Left forelimb (tissue), 1 donor: Measurements from ENCODE around the gene DAZAP2.
A peak's percentile ranks its signal among the peaks of the same experiment; 100 is the strongest.
"Not testable (repeated sequence)": the region's sequence is repeated elsewhere in the genome, so short reads cannot be mapped to it uniquely, and the experiment has no call there.

ENCODE experiments used
- DNase-seq: peaks from one replicate; pipeline ENCODE4 v3.0.0-alpha.2; 2018; ENCODE audit warnings: low spot score

The DAZAP2 gene

DNA sequence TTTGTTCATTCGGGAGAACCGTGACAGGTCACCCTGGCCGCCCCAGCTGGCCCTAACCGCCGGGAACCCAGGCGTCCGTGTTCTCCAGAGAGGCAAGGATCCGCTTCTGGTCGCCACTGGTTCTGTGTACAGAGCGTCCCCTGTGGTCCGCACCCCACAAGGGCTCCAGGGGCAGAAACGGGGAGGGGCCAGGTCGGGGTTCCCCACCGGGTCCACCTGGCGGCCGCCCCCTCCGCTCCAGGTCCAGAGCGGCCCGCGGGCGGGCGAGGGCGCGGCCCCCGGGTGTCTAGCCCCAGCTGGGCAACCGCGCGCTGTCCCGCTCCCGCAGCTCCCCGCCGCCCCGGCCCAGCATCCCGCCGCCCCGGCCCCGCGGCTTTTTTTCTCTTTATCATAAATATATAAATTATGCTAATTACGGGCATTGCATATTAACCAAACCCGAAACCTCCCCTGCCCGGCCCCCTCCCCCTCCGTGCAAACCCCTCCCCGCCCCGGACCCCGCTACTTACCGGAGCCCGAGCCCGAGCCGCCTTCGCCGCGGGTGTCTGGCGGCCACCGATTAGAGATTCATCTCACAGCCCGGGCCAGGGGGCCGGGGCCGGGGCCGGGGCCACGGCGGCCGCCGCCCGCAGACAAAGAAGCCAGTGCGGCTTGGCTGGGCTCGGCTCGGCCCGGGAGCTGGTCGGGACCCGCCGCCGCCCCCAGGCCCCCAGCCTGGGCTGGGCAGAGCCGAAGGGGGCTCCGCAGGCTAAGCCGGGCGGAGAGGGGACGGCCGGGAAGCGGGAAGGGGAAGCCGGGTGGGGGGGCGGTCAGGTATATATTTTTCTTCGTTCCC, 21.3 kb upstream of the DAZAP2 start:
- DNase-seq, result peak; percentile 74

DNA sequence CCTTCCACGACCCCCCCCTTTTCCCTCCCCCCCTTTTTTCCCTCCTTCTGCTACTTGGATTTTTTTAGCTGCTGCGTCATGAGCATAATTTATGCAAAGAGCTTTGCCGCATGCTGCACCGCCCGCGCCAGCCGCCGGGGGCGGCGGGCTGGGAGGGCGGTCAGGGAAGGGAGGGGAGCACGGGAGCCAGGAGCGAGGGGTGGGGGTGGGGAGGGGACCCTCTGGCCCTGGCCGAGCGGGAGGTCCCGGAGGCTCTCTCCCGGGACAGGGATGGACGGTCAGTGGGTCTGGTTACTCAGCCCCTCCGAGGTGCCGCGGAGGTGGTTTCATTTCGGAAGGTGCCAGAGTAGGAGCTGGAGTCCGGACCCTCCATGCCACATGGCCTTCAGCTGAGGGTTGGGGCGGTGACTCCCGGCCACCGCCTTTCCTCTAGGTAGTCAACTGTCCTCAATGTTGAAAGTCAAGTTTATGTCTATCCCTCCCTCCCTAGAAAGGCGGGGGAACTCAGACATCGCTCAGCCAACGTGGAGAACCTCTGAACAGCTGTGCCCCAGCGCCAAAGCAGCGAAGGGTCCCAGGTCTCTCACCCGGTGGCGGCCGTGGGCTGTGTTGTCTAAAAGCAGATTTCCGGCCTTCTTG, 20.5 kb upstream of the DAZAP2 start, which contains the start of gene POU6F1:
Gene POU6F1 (minus strand): TSS at position 95 of the 639 bp plus-strand sequence. CDS start 11,226 bp downstream, outside the sequence.
- peak; percentile 88 for DNase-seq

DNA sequence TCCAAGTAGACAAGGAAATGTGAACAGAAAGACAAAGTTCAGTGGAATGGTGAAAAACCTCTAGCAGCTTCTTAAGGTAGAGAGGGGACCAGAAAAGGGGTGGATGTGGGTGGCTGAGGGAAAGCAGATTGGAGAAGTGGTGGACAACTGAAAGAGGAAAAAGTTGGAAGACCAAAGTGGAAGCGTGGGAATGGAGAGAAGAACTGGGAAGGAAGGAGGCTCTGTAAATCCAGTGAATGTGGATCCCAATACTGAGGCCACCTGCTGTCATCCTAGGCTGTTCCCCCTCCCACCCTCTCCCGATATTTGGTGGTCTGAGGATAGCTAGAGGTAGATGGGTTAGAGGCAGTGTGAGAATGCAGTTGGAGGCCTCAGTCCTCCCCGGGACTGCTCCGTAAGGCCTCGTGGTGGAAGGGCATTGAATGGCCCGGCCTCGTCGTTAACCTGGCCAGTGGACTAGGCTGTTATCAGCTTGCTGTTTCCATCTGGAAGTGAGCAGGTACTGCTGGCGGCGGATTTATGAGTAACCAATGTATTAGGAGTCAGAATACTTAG, 19.9 kb upstream of the DAZAP2 start:
- no peak for DNase-seq

DNA sequence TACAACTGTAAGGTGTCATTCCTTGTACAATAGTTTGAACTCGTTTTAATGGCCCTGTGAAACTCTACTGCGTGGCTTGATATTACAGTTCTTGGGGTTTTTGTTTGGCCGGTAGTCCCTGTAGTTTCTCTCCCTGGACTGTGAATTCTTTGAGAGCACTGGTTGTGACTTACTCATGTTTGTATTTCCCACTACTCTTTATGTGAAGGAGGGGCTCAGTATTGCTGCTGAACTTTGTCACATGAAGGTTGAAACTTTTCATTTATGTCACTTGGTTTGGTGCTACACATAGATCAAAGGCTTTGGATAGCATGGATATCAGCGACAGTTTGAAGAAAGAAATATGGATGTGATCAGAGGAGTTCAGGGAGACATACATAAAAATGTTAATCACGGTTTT, 19.3 kb upstream of the DAZAP2 start:
- no peak for DNase-seq

DNA sequence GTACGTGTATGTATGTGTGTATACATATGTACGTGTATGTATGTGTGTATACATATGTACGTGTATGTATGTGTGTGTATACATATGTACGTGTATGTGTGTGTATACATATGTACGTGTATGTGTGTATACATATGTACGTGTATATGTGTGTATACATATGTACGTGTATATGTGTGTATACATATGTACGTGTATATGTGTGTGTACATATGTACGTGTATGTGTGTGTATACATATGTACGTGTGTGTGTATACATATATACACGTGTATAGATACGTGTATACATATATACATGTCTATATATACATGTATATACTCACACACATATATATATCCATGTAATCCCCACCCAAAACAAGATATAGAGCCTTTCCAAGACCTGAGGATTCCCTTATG, 18.8 kb upstream of the DAZAP2 start:
- not testable (repeated sequence) for DNase-seq

DNA sequence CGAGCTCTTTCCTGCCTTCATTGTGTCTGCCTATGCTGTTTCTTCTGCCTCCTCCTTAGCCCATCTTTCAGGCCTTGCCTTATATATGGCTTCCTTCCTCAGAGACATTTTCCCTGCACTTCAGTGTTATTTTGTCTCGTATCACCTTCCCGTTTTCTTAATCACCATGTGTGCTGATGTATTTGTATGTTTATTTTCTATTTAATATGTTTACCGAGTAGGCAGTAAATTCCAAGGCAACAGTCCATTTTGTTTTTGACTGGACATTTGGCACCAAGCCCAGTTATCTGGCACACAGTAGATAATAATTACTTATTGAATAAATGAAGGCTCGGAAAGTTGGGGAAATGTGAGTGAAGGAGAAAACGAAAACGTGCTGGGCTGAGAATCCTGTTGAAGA, 16.2 kb upstream of the DAZAP2 start:
- DNase-seq, result no peak

DNA sequence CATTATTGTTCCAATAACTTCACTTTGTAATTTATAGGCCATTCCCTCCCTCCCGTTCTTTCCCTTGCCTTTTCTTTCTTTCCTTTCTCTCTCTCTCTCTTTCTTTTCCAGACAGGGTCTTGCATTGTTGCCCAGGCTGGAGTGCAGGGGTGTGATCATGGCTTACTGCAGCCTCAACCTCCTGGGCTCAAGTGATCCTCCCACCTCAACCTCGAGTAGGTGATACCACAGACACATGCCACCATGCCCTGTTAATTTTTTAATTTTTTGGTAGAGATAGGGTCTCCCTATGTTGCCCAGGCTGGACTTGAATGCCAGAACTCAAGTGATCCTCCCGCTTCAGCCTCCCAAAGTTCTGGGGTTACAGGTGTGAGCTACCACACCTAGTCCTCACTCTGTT, 14.0 kb upstream of the DAZAP2 start:
- DNase-seq, result no peak

DNA sequence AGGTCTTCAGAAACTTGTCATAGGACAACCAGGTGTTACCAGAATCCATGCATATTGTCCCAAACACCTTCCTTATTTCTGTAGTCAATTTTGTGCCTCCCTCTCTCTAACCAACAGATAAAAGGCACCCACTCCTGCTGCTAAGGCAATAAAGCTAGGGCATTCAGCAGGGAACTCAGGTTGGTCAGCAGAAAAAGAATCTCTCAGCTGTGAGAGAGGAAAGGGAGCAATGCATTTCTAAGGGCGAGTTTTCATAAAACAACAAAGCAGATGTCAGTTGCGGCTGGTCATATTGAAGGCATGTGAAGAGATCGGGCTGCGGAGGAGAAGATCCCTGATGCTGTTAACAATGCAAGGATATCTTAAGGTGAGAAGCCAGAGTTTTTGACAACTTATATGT, 13.4 kb upstream of the DAZAP2 start:
- no peak for DNase-seq

DNA sequence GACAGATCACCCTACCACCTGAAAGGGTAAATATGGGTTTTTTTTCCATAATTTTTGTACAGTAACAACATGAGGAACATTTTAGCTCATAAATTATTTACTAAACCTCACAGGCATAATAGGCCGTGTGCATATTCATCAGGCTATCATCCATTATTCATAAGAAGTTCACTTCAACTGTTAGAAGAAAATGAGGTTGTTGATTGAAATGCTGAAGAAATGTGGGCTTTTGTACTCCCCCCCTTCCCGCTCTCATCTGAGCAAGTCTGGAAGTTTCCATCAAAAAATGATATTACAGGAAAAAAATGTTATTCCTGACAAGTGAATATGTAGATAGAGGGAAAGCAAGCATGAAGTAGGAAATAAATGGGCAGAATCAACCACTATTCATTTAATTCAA, 12.9 kb upstream of the DAZAP2 start:
- no peak for DNase-seq

DNA sequence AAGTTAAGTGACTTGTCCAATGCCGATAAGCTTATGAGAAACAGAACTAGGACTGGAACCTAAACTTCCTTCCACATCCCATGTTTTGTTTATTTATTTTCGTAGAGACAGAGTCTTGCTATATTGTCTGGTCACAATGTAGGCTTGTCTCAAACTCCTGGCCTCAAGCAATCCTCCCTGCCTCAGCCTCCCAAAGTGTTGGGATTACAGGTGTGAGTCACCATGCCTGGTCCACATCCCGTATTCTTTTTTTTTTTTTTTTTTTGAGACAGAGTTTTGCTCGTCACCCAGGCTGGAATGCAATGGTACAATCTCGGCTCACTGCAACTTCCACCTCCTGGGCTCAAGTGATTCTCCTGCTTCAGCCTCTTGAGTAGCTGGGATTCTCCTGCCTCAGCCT, 11.5 kb upstream of the DAZAP2 start:
- not testable (repeated sequence) for DNase-seq

DNA sequence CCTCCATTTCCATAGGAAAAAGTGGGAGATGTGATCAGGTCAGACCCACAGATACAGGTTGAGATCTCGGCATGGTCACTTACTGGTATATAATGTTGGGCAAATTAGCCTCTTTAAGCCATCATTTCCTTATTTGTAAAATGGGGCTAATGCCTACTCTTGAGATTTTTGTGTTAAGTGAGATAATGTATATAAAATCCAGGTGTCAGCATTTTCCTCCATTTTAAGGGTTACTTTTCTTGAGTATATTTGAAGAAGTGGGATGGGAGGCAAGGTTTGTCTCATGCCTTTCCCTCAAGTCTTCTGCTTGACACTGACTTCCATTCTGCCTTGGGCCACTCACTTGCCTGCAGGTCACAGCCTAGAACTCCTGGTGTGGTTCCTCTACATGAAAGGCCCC, 10.7 kb upstream of the DAZAP2 start:
- DNase-seq, result no peak

DNA sequence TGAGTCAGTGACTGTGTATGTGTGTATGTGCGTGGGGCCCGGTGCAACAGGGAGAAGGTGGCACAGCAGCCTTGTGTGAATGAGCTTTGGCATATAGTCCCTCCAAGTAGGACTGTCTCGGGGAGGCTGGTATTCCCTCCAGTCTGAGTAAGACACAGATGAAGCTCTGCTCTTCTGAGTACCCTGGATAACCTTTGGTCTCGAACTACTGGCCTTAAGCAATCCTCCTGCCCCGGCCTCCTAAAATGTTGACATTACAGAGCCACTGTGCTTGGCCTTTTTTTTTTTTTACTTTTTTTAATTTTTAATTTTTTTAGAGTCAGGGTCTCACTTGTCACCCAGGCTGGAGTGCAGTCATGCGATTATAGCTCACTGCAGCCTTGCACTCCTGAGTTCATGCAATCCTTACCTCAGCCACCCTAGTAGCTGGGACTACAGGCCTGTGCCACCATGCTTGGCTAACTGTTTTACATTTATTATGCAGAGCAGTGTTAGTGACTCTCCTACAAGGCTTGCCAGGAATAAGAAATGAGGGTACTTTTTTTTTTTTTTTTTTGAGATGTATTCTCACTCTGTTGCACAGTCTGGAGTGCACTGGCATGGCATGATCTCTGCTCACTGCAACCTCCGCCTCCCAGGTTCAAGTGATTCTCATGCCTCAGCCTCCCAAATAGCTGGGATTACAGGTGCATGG, 9.4 kb upstream of the DAZAP2 start:
- DNase-seq, result no peak

DNA sequence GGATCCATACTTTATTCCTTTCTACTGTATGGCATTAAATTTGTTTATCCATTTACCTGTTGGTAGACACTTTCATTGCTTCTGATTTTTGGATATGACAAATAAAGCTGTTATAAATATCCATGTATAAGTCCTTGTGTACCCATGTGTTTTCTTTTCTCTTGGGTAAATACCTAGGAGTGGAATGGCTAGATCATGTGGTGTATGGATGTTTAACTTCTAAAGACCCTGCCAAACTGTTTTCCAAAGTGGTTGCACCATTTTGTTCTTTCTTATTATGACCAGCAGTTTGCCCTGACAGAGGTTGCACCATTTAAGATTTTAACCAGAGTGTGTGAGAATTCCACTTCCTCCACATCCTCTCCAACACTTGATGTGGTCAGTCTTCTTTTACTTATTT, 6.0 kb upstream of the DAZAP2 start:
- no peak for DNase-seq

DNA sequence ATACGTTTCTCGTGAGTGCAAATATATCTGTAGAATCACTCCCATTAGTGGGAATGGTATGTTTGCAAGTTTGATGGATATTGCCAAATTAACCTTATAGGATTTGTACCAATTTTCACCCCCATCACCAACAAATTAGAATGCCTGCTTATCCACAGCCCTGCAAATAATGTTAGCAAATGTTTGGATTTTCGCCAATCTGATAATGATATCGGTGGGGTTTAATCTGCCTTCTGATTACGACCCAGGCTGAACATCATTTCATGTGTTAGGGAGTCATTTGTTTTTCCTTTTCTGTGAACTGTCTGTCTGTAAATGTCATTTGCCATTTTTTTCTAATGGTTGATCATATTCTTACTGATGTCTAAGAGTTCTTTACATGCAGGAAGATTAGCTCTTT, 4.1 kb upstream of the DAZAP2 start:
- DNase-seq, result no peak

DNA sequence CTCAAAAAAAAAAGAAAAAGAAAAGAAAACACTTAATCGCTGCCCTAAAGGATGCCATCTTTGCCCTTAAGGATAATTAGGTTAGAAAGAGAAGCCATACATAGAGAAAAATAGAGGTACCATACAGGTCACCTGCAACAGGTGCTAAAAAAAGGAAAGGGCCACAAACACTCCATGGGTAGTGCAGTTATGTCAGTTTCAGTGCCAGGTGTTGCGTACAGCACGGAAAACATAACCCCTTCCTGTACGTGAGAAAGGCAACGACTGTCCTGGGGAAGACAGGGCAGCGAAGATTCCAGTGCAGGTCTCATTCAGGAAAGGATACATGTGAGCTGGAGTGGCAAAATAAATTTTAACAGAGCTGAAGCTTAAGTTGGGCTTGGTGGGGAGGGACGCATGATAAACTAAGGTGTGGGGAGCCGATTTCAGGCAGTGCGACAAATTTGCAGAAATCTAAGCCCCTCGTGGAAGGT, 553 bp upstream of the DAZAP2 start:
- DNase-seq, result no peak

DNA sequence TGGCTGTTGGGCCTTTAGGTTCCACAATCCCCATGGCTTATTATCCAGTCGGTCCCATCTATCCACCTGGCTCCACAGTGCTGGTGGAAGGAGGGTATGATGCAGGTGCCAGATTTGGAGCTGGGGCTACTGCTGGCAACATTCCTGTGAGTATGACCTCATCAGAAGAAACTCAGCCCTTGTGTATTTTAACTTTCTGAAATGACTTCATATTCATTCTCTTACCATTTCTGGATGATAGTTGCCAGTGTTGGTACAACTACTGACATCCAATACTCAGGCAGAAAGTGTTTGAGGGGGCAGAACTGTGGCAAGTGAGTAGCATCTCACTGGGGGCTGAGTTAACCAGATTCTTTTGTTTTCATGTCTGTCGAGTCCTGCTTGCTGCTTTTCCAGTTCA, 2.3 kb downstream of the DAZAP2 start:
- DNase-seq, result no peak

DNA sequence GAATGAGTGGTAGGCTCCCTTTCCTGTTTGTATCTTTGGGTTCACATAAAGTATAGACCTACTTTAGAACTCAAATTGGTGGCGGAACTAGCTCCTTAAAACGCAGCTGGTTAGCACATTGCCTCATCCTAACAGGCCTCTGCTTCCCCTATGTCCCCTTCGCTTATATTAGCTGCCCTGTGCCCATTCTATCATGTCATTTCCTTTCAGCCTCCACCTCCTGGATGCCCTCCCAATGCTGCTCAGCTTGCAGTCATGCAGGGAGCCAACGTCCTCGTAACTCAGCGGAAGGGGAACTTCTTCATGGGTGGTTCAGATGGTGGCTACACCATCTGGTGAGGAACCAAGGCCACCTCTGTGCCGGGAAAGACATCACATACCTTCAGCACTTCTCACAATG, 3.5 kb downstream of the DAZAP2 start:
- DNase-seq, result no peak

DNA sequence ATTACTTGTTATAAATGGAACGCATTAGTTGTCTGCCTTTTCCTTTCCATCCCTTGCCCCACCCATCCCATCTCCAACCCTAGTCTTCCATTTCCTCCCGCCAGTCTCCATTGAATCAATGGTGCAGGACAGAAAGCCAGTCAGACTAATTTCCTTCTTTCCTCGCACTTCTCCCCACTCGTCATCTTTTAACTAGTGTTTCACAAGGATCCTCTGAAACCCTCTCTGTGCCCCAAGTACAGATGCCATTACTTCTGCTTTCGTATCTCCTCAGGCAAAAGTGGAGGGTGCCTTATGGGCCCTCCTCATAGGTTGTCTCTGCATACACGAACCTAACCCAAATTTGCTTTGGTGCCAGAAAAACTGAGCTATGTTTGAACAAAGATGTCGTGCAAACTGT, 4.2 kb downstream of the DAZAP2 start:
- DNase-seq, result no peak

DNA sequence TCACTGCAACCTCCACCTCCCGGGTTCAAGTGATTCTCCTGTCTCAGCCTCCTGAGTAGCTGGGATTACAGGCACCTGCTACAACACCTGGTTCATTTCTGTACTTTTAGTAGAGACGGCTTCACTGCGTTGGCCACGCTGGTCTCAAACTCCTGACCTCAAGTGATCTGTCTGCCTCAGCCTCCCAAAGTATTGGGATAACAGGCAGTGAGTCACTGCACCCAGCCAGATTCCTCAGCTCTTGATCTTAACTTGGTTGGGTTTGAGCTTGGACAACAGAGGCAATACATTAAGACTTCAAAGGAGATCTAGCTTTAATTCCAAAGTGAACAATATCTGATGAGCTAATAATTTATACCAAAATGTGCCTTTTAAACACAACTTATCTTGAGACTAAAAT, 5.6 kb downstream of the DAZAP2 start:
- no peak for DNase-seq

DNA sequence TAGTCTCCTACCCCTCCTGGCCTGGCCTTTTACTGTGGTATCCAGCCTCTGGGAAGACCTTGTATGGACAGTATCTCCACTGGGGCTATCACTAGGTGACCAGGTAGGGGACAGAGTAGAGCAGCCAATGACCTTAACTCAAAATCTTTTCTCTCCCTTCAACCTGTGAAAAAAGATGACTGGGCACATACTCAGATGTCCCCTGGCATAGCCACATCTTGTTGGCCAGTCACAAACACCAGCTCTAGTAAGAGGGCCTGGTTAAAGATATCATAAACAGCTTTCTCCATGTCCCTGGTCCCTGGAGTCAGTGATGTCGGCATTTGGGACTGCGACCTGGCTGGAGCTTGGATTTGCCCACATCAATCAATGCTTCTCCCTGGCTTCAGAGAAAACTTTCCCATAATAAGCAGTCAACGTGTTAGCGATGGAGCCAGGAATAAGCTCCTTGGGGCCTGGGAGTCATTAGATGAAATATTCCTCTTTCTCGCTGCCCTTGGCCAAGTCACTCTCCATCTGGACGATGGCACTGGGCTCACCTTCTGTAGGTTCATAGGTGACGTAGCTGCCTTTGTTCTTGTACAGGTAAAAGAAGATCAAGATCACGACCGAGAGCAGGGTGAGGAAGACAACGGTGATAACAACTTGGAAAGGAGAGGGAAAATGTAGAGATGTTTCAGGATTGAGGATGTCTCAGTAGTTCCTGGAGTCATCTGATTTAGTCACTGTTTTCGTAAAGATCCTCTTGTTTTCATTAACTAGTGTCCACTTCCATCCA, 7.0 kb downstream of the DAZAP2 start:
- no peak for DNase-seq

DNA sequence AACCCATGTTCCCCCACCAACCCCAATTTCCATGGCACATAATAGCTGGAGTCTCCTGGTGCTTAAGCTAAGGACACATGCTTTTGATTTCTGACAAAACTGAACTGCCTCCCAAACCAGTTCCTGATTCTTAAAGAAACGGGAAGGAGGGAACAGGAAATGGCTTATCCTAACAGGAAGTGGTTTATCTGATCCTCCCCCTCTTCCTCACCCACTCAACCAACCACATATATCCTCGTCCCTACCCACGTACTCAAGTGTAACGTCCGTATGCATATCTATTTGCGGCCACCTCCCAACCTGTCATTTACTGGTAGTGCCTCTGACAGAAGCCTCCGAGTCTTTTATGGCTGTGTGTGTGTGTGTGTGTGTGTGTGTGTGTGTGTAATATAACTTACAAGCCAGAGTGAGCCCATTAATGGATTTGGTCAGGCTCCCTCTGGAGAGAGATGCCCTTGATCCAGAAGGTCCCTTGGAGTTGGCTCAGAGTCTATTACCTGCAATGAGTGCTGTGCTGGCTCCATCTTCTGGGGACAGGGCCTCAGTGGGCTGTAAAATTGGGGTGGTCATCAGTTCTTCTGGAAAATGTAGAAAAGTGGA, 7.7 kb downstream of the DAZAP2 start:
- no peak for DNase-seq
